HEK293 (cell line): ENCODE data around the gene CMIP.

Experiments used
- CTCF ChIA-PET: fragments of 350-600 bp; formaldehyde crosslinking; extraction: SDS; loops from one replicate; lab custom pipeline; 2021; ENCODE audit warnings: antibody characterized with exemption; lab: Yijun Ruan, JAX
- POLR2A ChIA-PET: fragments of 300-600 bp; formaldehyde crosslinking; extraction: SDS; loops from one replicate; lab custom pipeline; 2020; ENCODE audit warnings: antibody characterized with exemption, inconsistent platforms; lab: Yijun Ruan, JAX
- H3K27ac ChIP-seq: fragments of 200-500 bp; sonication (Bioruptor generic); 2 replicates; pipeline ENCODE4 v1.5.1; 2014; ENCODE audit warnings: low read depth, low read length, control low read depth, inconsistent platforms; ENCODE audit errors: extremely low read depth
- H3K36me3 ChIP-seq, 2 experiments: fragments of 200-500 bp in 1 of 2; sonication (Bioruptor generic) in 1 of 2; 1 replicate in 1 of 2; 2 replicates in 1 of 2; pipeline ENCODE4 v1.5.1; 2014 to 2017; ENCODE audit warnings: inconsistent platforms in 2 of 2, low read length in 2 of 2; ENCODE audit not compliant: control insufficient read depth in 2 of 2, insufficient read depth in 1 of 2
- H3K4me1 ChIP-seq: fragments of 200-500 bp; sonication (Bioruptor generic); 2 replicates; pipeline ENCODE4 v1.5.1; 2014; ENCODE audit warnings: mild to moderate bottlenecking, low read length, inconsistent platforms; ENCODE audit not compliant: control insufficient read depth, insufficient read depth
- H3K4me3 ChIP-seq: 2 replicates; pipeline ENCODE4 v1.5.1; 2011; ENCODE audit warnings: low read depth, mild to moderate bottlenecking, control low read depth, low read length, moderate library complexity
- H3K9me3 ChIP-seq: fragments of 200-500 bp; sonication (Bioruptor generic); 2 replicates; pipeline ENCODE4 v1.5.1; 2014; ENCODE audit warnings: low read depth, low read length, inconsistent platforms; ENCODE audit not compliant: control insufficient read depth, insufficient read depth
- EGR2 ChIP-seq: fragments of 450-650 bp; formaldehyde crosslinking; IDR thresholded peaks from 2 replicates; pipeline ENCODE4 v1.5.1; 2016; ENCODE audit warnings: low read depth, missing biosample characterization, missing genetic modification characterization
- GLI4 ChIP-seq: fragments of 450-650 bp; formaldehyde crosslinking; IDR thresholded peaks from 2 replicates; pipeline ENCODE4 v1.5.1; 2016; ENCODE audit warnings: missing biosample characterization, missing genetic modification characterization
- HOXA7 ChIP-seq: sonication (generic); formaldehyde crosslinking; IDR thresholded peaks from 2 replicates; pipeline ENCODE4 v1.8.1; 2022; ENCODE audit warnings: missing genetic modification reagents, borderline replicate concordance
- KLF9 ChIP-seq: fragments of 450-650 bp; formaldehyde crosslinking; IDR thresholded peaks from 2 replicates; pipeline ENCODE4 v1.5.1; 2016; ENCODE audit warnings: missing biosample characterization, missing genetic modification characterization, low read depth
- MYNN ChIP-seq: fragments of 450-650 bp; formaldehyde crosslinking; IDR thresholded peaks from 2 replicates; pipeline ENCODE4 v1.5.1; 2016; ENCODE audit warnings: missing biosample characterization, missing genetic modification characterization, borderline replicate concordance
- RBAK ChIP-seq: fragments of 450-650 bp; formaldehyde crosslinking; IDR thresholded peaks from 2 replicates; pipeline ENCODE4 v1.5.1; 2016; ENCODE audit warnings: missing biosample characterization, missing genetic modification characterization
- SCRT2 ChIP-seq: fragments of 450-650 bp; formaldehyde crosslinking; IDR thresholded peaks from 2 replicates; pipeline ENCODE4 v1.5.1; 2016; ENCODE audit warnings: missing biosample characterization, missing genetic modification characterization
- WT1 ChIP-seq: fragments of 450-650 bp; formaldehyde crosslinking; IDR thresholded peaks from 2 replicates; pipeline ENCODE4 v1.5.1; 2016; ENCODE audit warnings: missing biosample characterization, missing genetic modification characterization
- ZBTB6 ChIP-seq: fragments of 450-650 bp; formaldehyde crosslinking; IDR thresholded peaks from 2 replicates; pipeline ENCODE4 v1.5.1; 2017; ENCODE audit warnings: missing biosample characterization, missing genetic modification characterization
- ZFHX2 ChIP-seq: fragments of 450-650 bp; formaldehyde crosslinking; conservative IDR thresholded peaks from 2 replicates; pipeline ENCODE4 v1.5.1; 2016; ENCODE audit warnings: missing biosample characterization, missing genetic modification characterization
- ZNF132 ChIP-seq: fragments of 450-650 bp; formaldehyde crosslinking; IDR thresholded peaks from 2 replicates; pipeline ENCODE4 v1.5.1; 2017; ENCODE audit warnings: missing biosample characterization, missing genetic modification characterization, borderline replicate concordance
- ZNF18 ChIP-seq: fragments of 450-650 bp; formaldehyde crosslinking; IDR thresholded peaks from 2 replicates; pipeline ENCODE4 v1.5.1; 2016; ENCODE audit warnings: missing biosample characterization, missing genetic modification characterization
- ZNF26 ChIP-seq: fragments of 450-650 bp; formaldehyde crosslinking; IDR thresholded peaks from 2 replicates; pipeline ENCODE4 v1.5.1; 2016; ENCODE audit warnings: missing biosample characterization, missing genetic modification characterization
- ZNF37A ChIP-seq: fragments of 450-650 bp; IDR thresholded peaks from 2 replicates; pipeline ENCODE4 v1.5.1; 2018; ENCODE audit warnings: missing biosample characterization, missing genetic modification characterization
- ZNF391 ChIP-seq: fragments of 450-650 bp; formaldehyde crosslinking; IDR thresholded peaks from 2 replicates; pipeline ENCODE4 v1.5.1; 2016; ENCODE audit warnings: low read depth, missing biosample characterization, missing genetic modification characterization, borderline replicate concordance
- ZNF398 ChIP-seq: fragments of 450-650 bp; formaldehyde crosslinking; IDR thresholded peaks from 2 replicates; pipeline ENCODE4 v1.5.1; 2017; ENCODE audit warnings: missing biosample characterization, missing genetic modification characterization
- ZNF426 ChIP-seq: fragments of 450-650 bp; formaldehyde crosslinking; IDR thresholded peaks from 2 replicates; pipeline ENCODE4 v1.5.1; 2017; ENCODE audit warnings: missing biosample characterization, missing genetic modification characterization, mild to moderate bottlenecking, inconsistent platforms, moderate library complexity
- ZNF449 ChIP-seq: fragments of 450-650 bp; formaldehyde crosslinking; IDR thresholded peaks from 2 replicates; pipeline ENCODE4 v1.5.1; 2017; ENCODE audit warnings: missing biosample characterization, mild to moderate bottlenecking, missing genetic modification characterization, moderate library complexity
- ZNF513 ChIP-seq: fragments of 450-650 bp; IDR thresholded peaks from 2 replicates; pipeline ENCODE4 v1.5.1; 2018; ENCODE audit warnings: missing biosample characterization, missing genetic modification characterization
- ZNF621 ChIP-seq: fragments of 450-650 bp; formaldehyde crosslinking; IDR thresholded peaks from 2 replicates; pipeline ENCODE4 v1.5.1; 2017; ENCODE audit warnings: missing biosample characterization, missing genetic modification characterization
- ZNF670 ChIP-seq: fragments of 450-650 bp; formaldehyde crosslinking; IDR thresholded peaks from 2 replicates; pipeline ENCODE4 v1.5.1; 2016; ENCODE audit warnings: missing biosample characterization, missing genetic modification characterization, low read depth

The CMIP gene

GRCh38 chr16:81481207-81481821 lies 36.7 kb downstream of the CMIP start (continued):
- TF ChIP-seq ZFHX2 (tag by site-specific recombination) (no peak), ZNF426 (tag by site-specific recombination) (no peak), ZNF621 (tag by site-specific recombination) (no peak), ZNF26 (no peak), ZNF37A (tag by site-specific recombination) (no peak), KLF9 (tag by site-specific recombination) (no peak)

GRCh38 chr16:81482329-81483063 lies 37.9 kb downstream of the CMIP start:
- ChIA-PET POLR2A (no interaction called here), CTCF (no interaction called here)
- H3K4me3 ChIP-seq, result no peak overlapping the region
- H3K27ac ChIP-seq, result no peak overlapping the region
- H3K36me3 ChIP-seq, result no peaks in the 10 kb centered on the region
- TF ChIP-seq SCRT2 (tag by site-specific recombination) (no peak), ZNF18 (tag by site-specific recombination) (no peak), ZNF670 (tag by site-specific recombination) (no peak), ZNF426 (tag by site-specific recombination) (no peak), RBAK (no peak), WT1 (no peak), HOXA7 (CRISPR knock-in tag) (no peak), ZNF132 (no peak), ZNF398 (tag by site-specific recombination) (no peak), EGR2 (peak; percentile 89), ZFHX2 (tag by site-specific recombination) (peak; percentile 57)
- peaks cover 3% of the 10 kb centered on the region; the same call in 1 of the 2 replicates for H3K4me1 ChIP-seq
- H3K9me3 ChIP-seq, result no peaks in the 10 kb centered on the region

- Histone ChIP-seq H3K4me1 (peaks cover 3% of the 10 kb centered on the region; the same call in 1 of the 2 replicates), H3K4me3 (no peak overlapping the region), H3K36me3 (no peaks in the 10 kb centered on the region), H3K27ac (no peak overlapping the region), H3K9me3 (no peaks in the 10 kb centered on the region)
- CTCF ChIA-PET, result interaction anchor here (0.7 kb wide), 1 partner anchor 79 kb away, joined by 3 read pairs; no protein-coding TSS in a partner anchor
- POLR2A ChIA-PET, result no interaction called here
- TF ChIP-seq ZNF513, result peak; percentile 83
- no peak for TF ChIP-seq GLI4 (tag by site-specific recombination)
- TF ChIP-seq ZBTB6 (tag by site-specific recombination), result no peak
- TF ChIP-seq RBAK, result no peak
- no peak for TF ChIP-seq MYNN
- no peak for TF ChIP-seq ZNF391
- no peak for TF ChIP-seq ZNF449 (tag by site-specific recombination)
These were observed 38.7 kb downstream of the CMIP start for GRCh38 chr16:81483064-81483969.
